NT2/D1 (cell line): ENCODE measurements around the gene SMAD5.

Source experiments
- SUZ12 ChIP-seq: IDR thresholded peaks from 2 replicates; pipeline ENCODE4 v1.6.1; 2011; ENCODE audit not compliant: insufficient read length, insufficient read depth; ENCODE audit errors: extremely low read depth
- YY1 ChIP-seq: IDR thresholded peaks from 2 replicates; pipeline ENCODE4 v1.6.1; 2011; ENCODE audit not compliant: insufficient read length, insufficient read depth
- ZNF274 ChIP-seq: IDR thresholded peaks from 2 replicates; pipeline ENCODE4 v1.6.1; 2011; ENCODE audit warnings: mild to moderate bottlenecking, low read depth, low read length

GRCh38 chr5:136205941-136206340, 73.3 kb downstream of the SMAD5 start:
- no peak for TF ChIP-seq YY1
- no peak for TF ChIP-seq ZNF274
- no peak for TF ChIP-seq SUZ12
